Inflammatory macrophage treated with lipopolysaccharide for 1 hour (primary cell): ENCODE data around the gene PLLP.

Experiments
- DNase-seq, 2 donors: peaks; one replicate each; pipeline ENCODE4 v3.0.0-alpha.2; 2020 to 2022

PLLP gene

DNA sequence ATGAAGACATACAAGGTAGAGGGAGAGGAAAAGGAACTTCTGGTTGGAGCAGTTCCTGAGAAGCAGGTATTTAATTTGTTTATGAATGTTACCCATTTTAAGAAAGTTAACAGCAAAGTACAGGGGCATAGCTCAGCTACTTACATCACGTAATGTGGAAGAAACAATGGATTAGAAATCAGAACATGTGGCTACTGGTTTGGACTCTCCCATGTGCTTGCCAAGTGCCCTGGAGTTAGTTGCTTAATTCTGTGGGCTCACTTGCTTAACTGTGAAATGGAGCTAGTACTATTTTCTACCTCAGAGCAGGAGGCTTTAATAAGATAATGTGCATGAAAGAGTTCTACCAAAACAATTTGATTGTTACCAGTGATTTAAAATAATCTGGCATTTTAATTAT lies 71.0 kb downstream of the PLLP start:
- no peak for DNase-seq

DNA sequence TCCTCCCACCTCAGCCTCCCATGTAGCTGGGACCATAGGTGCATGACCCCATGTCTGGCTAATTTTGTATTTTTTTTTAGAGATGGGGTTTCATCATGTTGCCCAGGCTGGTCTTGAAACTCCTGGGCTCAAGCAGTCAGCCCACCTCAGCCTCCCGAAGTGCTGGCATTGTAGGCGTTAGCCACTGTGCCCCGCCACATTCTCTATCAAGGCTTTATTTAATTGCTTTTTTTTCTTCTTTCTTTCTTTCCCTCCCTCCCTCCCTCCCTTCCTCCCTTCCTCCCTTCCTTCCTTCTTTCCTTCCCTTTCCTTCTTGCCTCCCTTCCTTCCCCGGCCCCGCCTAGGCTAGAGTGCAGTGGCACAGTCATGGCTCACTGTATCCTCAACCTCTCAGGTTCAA lies 74.7 kb downstream of the PLLP start:
- no peak for DNase-seq

DNA sequence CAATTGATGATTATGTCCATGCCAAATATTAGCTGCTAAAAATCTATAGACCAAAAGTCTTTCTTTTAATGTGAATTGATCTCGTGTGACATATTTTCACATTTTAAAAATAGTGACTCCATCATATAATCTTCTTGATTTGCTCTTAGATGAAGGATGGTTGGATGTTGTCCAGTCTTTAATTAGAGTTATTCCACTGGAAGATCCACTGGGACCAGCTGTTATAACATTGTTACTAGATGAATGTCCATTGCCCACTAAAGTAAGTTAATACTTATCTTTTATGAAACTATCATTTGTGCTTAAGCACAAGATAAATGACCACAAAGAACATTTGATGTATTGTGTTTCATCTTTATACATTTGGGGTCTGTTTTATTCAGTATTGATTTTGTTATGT lies 75.5 kb downstream of the PLLP start:
- DNase-seq = no peak
